Lung (tissue), 12 donors: ENCODE results near the gene PCDHGA2. TPM values are rescaled to one million over a fixed set of nuclear protein-coding genes. Genes with fewer than 3 reads are reported as not detected.

Experiments used
- ATAC-seq: fragments of 200-7000 bp; cut with Tn5 transposase; one replicate; pipeline ENCODE4 v1.9.1; 2020; ENCODE audit warnings: moderate number of reproducible peaks; ENCODE audit not compliant: insufficient read depth, low FRiP score
- DNase-seq, 3 donors: peaks; one replicate each; pipeline ENCODE4 v3.0.0-alpha.2; 2013 to 2017
- H3K27ac ChIP-seq, 2 donors: one replicate each; pipeline ENCODE4 v1.5.1; 2013; ENCODE audit warnings: mild to moderate bottlenecking in 2 of 2, moderate library complexity in 2 of 2, control low read depth in 1 of 2, inconsistent platforms in 1 of 2, low read depth in 1 of 2, low read length in 1 of 2
- H3K27me3 ChIP-seq, 3 donors: one replicate each; pipeline ENCODE4 v1.5.1; 2013; ENCODE audit warnings: low read length in 2 of 3; ENCODE audit not compliant: control insufficient read depth in 3 of 3, insufficient read depth in 3 of 3
- H3K36me3 ChIP-seq, 4 donors: one replicate each; pipeline ENCODE4 v1.5.1; 2013; ENCODE audit warnings: low read length in 4 of 4, mild to moderate bottlenecking in 1 of 4, moderate library complexity in 1 of 4; ENCODE audit not compliant: control insufficient read depth in 4 of 4, insufficient read depth in 4 of 4
- H3K4me1 ChIP-seq, 5 donors: one replicate each; pipeline ENCODE4 v1.5.1; 2013; ENCODE audit warnings: low read length in 5 of 5, mild to moderate bottlenecking in 2 of 5, moderate library complexity in 1 of 5; ENCODE audit not compliant: control insufficient read depth in 5 of 5, insufficient read depth in 5 of 5
- H3K4me3 ChIP-seq: one replicate; pipeline ENCODE4 v1.5.1; 2013; ENCODE audit warnings: mild to moderate bottlenecking, control low read depth, moderate library complexity
- H3K9ac ChIP-seq, 2 donors: one replicate each; pipeline ENCODE4 v1.5.1; 2013; ENCODE audit warnings: low read length in 2 of 2, control low read depth in 1 of 2; ENCODE audit not compliant: insufficient read depth in 1 of 2
- H3K9me3 ChIP-seq, 4 donors: one replicate each; pipeline ENCODE4 v1.5.1; 2013; ENCODE audit warnings: low read length in 3 of 4, mild to moderate bottlenecking in 1 of 4, moderate library complexity in 1 of 4; ENCODE audit not compliant: control insufficient read depth in 4 of 4, insufficient read depth in 3 of 4
- WGBS, 2 donors: extraction: QIAGEN DNeasy Blood & Tissue Kit; methylation state at CpG; one replicate each; pipeline ENCODE4 v1.1.7; 2013; 5-methylcytosine and 5-hydroxymethylcytosine counted together
- polyA plus RNA-seq, 2 donors: library from polyadenylated mRNA; stranded (reverse); fragments of 200-250 nt; gene quantifications; one replicate each; pipeline ENCODE4 v1.2.1, GENCODE V29; 2013
- total RNA-seq, 2 donors: library from RNA; depleted of rRNA in 1 of 2; stranded (reverse); fragments of >200 nt in 1 of 2; gene quantifications; one replicate each; pipeline ENCODE4 v1.2.1, GENCODE V29; 2014 to 2021
- TF ChIP-seq, protein P1 (sequence below): IDR thresholded peaks from 2 replicates; pipeline ENCODE4 v1.5.1; 2012; ENCODE audit warnings: mild to moderate bottlenecking; ENCODE audit errors: control extremely low read depth, extremely low read depth
- donor health status: control.
- donor health status: control.
- donor health status: Bipolar disorder and iron deficiency.
- donor health status: healthy.
- donor health status: DM: yes; HTN: yes; CAD: no.

The PCDHGA2 gene
- total and polyA plus RNA-seq, 4 donors: 0.39 to 7.7 (median 3.3) TPM

DNA sequence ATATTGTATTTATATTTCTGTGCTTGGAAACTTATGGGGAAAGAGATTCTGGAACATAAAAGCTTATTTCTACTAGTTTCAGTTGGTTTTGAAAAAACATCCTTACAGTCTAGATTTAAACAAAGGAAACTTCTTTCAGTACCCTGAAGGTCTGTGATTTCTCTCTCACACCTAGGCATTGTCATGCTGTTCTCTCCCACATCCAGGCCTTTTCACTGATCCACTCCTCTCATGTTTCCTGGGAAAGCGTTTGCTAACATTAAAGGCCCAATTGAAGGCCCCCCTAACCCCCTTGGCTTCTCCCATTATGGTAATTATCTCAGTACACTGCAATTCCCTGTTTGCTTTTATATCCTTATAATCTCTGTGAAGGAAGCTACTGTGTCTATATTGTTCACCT, 4.2 kb downstream of the PCDHGA2 start:
- Histone ChIP-seq H3K9ac (no peak overlapping the region), H3K27me3 (no peaks in the 10 kb centered on the region), H3K4me1 (no peaks in the 10 kb centered on the region), H3K4me3 (no peak overlapping the region), H3K9me3 (peaks cover under 1 to 55% (median 26%) of the 10 kb centered on the region in 4 donors), H3K27ac (no peak overlapping the region), H3K36me3 (no peaks in the 10 kb centered on the region)
- DNase-seq (no peak), ATAC-seq (no peak)
- WGBS, 2 donors: 14 to 19% methylated on average over 1 of the region's 1 CpG
- TF ChIP-seq, protein P1, sequence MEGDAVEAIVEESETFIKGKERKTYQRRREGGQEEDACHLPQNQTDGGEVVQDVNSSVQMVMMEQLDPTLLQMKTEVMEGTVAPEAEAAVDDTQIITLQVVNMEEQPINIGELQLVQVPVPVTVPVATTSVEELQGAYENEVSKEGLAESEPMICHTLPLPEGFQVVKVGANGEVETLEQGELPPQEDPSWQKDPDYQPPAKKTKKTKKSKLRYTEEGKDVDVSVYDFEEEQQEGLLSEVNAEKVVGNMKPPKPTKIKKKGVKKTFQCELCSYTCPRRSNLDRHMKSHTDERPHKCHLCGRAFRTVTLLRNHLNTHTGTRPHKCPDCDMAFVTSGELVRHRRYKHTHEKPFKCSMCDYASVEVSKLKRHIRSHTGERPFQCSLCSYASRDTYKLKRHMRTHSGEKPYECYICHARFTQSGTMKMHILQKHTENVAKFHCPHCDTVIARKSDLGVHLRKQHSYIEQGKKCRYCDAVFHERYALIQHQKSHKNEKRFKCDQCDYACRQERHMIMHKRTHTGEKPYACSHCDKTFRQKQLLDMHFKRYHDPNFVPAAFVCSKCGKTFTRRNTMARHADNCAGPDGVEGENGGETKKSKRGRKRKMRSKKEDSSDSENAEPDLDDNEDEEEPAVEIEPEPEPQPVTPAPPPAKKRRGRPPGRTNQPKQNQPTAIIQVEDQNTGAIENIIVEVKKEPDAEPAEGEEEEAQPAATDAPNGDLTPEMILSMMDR: no peak

GRCh38 chr5:141343242-141343952, 4.8 kb downstream of the PCDHGA2 start, which contains the start of gene PCDHGA3:
Gene PCDHGA3, plus strand, starts transcription at chr5:141343829. Its CDS starts 205 bp downstream, at chr5:141344034.
- H3K27me3 ChIP-seq: no peaks in the 10 kb centered on the region
- DNase-seq (peak in 2 of 3 donors; percentile 34 to 40), ATAC-seq (no peak)
- peaks cover 0 to 54% (median 24%) of the 10 kb centered on the region in 4 donors for H3K9me3 ChIP-seq
- peak within 1 kb of the TSS in 1 of 2 donors; percentile 80 for H3K27ac ChIP-seq
- no peaks in the 10 kb centered on the region for H3K36me3 ChIP-seq
- no peak within 1 kb of the TSS for H3K4me3 ChIP-seq
- 23 to 25% methylated on average over 9 of the region's 9 CpGs for WGBS, 2 donors
- no peak within 1 kb of the TSS for H3K9ac ChIP-seq
- H3K4me1 ChIP-seq: no peaks in the 10 kb centered on the region
- TF ChIP-seq, protein P1: no peak

DNA sequence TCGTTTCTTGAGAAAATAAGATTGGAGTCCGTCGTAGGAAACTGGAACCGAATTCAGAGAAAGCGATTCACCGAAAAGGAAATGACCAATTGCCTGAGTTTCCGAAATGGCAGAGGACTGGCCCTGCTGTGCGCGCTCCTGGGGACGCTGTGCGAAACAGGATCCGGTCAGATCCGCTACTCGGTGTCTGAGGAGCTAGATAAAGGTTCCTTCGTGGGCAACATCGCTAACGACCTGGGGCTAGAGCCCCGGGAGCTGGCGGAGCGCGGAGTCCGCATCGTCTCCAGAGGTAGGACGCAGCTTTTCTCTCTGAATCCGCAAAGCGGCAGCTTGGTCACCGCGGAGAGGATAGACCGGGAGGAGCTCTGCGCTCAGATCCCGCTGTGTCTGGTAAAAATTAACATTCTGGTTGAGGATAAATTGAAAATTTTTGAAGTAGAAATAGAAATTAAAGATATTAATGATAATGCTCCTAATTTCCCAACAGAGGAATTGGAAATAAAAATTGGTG, 5.4 kb downstream of the PCDHGA2 start:
- H3K4me3 ChIP-seq: no peak overlapping the region
- no peak overlapping the region for H3K9ac ChIP-seq
- H3K4me1 ChIP-seq: no peaks in the 10 kb centered on the region
- H3K9me3 ChIP-seq: peaks cover 0 to 50% (median 24%) of the 10 kb centered on the region in 4 donors
- DNase-seq: no peak
- peak overlapping the region in 1 of 2 donors; percentile 80 for H3K27ac ChIP-seq
- TF ChIP-seq, protein P1: no peak
- H3K27me3 ChIP-seq: no peaks in the 10 kb centered on the region
- H3K36me3 ChIP-seq: no peaks in the 10 kb centered on the region
- no peak for ATAC-seq
- 24 to 30% methylated on average over 31 of the region's 31 CpGs for WGBS, 2 donors
